PC-3 (cell line): ENCODE results near the gene NAP1L4. TPM values are rescaled to one million over a fixed set of nuclear protein-coding genes. Genes with fewer than 3 reads are reported as not detected.

Experiments used
- ATAC-seq: fragments of 200-7000 bp; cut with Tn5 transposase; 2 replicates; pipeline ENCODE4 v1.9.1; 2020; ENCODE audit warnings: mild to moderate bottlenecking, moderate library complexity
- BruUV-seq: library from RNA; stranded (reverse); fragments of 400-500 nt; replicated peaks from 2 replicates; lab custom pipeline; 2021; lab: Mats Ljungman, UMichigan
- CTCF ChIA-PET: fragments of 300-600 bp; sonication (Branson Sonifier 250); formaldehyde crosslinking; loops from one replicate; lab custom pipeline; 2022; ENCODE audit warnings: antibody characterized with exemption; lab: Charles Lee
- POLR2A ChIA-PET: fragments of 300-600 bp; sonication (Branson Sonifier 250); formaldehyde crosslinking; loops from one replicate; lab custom pipeline; 2022; ENCODE audit warnings: antibody characterized with exemption; ENCODE audit not compliant: unreplicated experiment; lab: Charles Lee
- DNase-seq: peaks from one replicate; pipeline ENCODE4 v3.0.0-alpha.2; 2015
- H2AFZ ChIP-seq: fragments of 300-600 bp; sonication (generic); 2 replicates; pipeline ENCODE4 v1.6.0; 2016; ENCODE audit warnings: antibody characterized with exemption, low read length
- H3F3A ChIP-seq: fragments of 300-600 bp; sonication (generic); one replicate; pipeline ENCODE4 v1.6.0; 2017; ENCODE audit warnings: antibody characterized with exemption, low read length, control low read depth, mild to moderate bottlenecking; ENCODE audit not compliant: unreplicated experiment
- H3K27ac ChIP-seq: fragments of 300-600 bp; sonication (generic); 2 replicates; pipeline ENCODE4 v1.5.1; 2016; ENCODE audit warnings: mild to moderate bottlenecking, low read length
- H3K27me3 ChIP-seq: fragments of 300-600 bp; sonication (generic); 2 replicates; pipeline ENCODE4 v1.6.1; 2016; ENCODE audit warnings: low read length, mixed read lengths
- H3K36me3 ChIP-seq: fragments of 300-600 bp; sonication (generic); 2 replicates; pipeline ENCODE4 v1.6.1; 2016; ENCODE audit warnings: low read depth, mixed run types, low read length, mixed read lengths
- H3K4me1 ChIP-seq: fragments of 300-600 bp; sonication (generic); 2 replicates; pipeline ENCODE4 v1.5.1; 2016; ENCODE audit warnings: low read length; ENCODE audit not compliant: insufficient read depth
- H3K4me2 ChIP-seq: fragments of 300-600 bp; sonication (generic); 2 replicates; pipeline ENCODE4 v1.6.0; 2016; ENCODE audit warnings: low read length
- H3K4me3 ChIP-seq: fragments of 300-600 bp; sonication (generic); 2 replicates; pipeline ENCODE4 v1.5.1; 2016; ENCODE audit warnings: mild to moderate bottlenecking, low read length, mixed read lengths
- H3K79me2 ChIP-seq: fragments of 300-600 bp; sonication (generic); 2 replicates; pipeline ENCODE4 v1.6.1; 2017; ENCODE audit warnings: low read length, mixed read lengths
- H3K9ac ChIP-seq: fragments of 300-600 bp; sonication (generic); 2 replicates; pipeline ENCODE4 v1.6.0; 2016; ENCODE audit warnings: mild to moderate bottlenecking, low read length
- H3K9me2 ChIP-seq: fragments of 300-600 bp; sonication (generic); replicated peaks from 2 replicates; pipeline ENCODE4 v1.6.1; 2016; ENCODE audit warnings: mixed run types, low read length, mixed read lengths
- H3K9me3 ChIP-seq: fragments of 300-600 bp; sonication (generic); 2 replicates; pipeline ENCODE4 v1.6.1; 2016; ENCODE audit warnings: low read length, mixed read lengths
- H4K20me1 ChIP-seq: fragments of 300-600 bp; sonication (generic); 2 replicates; pipeline ENCODE4 v1.6.1; 2016; ENCODE audit warnings: low read length, mixed read lengths
- EZH2 ChIP-seq: fragments of 300-600 bp; sonication (generic); IDR thresholded peaks from one replicate; pipeline ENCODE4 v1.6.1; 2017; ENCODE audit warnings: antibody characterized with exemption, mild to moderate bottlenecking, low read length; ENCODE audit not compliant: unreplicated experiment
- EZH2phosphoT487 ChIP-seq: fragments of 300-600 bp; sonication (generic); IDR thresholded peaks from 2 replicates; pipeline ENCODE4 v1.6.1; 2018; ENCODE audit warnings: mild to moderate bottlenecking, antibody characterized with exemption, low read length, borderline replicate concordance
- intact Hi-C: fragments of 100-400 bp; cut with micrococcal nuclease; formaldehyde crosslinking; loops from 2 replicates; pipeline ENCODE4 v1.9.0; 2023
- total RNA-seq: library from RNA; depleted of rRNA; stranded (reverse); fragments of >200 nt; gene quantifications from 2 replicates; pipeline ENCODE4 v1.2.3, GENCODE V29; 2014
- TF ChIP-seq, protein P1 (sequence below): fragments of 300-600 bp; sonication (generic); conservative IDR thresholded peaks from 2 replicates; pipeline ENCODE4 v1.5.1; 2017; ENCODE audit warnings: antibody characterized with exemption, low read depth, mild to moderate bottlenecking, low read length

The NAP1L4 gene
- total RNA-seq, 1 experiment from 2014 or later: 115 TPM

DNA sequence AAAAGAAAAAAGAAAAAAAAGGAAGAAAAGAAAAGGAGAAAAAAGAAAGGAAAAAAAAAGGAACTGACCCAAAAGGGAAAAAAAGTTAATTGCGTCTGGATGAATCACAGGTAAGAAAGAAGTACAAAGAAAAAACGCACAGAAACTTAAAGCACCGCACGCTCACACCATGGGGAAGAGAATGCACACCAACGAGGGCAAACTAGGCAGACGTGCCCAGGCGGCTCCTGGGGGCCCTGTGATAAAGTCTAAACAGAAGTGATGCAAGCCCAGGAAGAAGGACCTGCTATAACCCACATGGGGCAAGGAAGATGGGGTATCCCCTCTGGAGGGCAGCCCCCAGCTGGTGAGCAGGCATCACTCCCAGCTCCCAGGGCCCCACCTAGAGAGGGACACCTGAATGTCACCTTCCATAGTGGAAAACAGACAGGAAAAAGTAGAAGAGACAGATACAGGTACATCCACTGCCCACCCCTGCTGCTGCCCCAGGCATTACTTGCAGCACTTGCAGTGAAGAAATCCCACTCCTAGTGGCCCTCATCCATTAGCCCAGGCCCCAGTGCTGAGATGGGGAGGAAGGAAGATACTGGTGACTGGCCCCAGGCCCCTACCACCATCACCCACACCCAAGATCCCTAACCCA lies 28.9 kb downstream of the NAP1L4 start:
- Histone ChIP-seq H2AFZ (no peak overlapping the region), H3K4me2 (no peak overlapping the region), H3K79me2 (peaks cover 18% of the 10 kb centered on the region), H3K9ac (no peak overlapping the region), H4K20me1 (peaks cover 4% of the 10 kb centered on the region; the same call in 1 of the 2 replicates), H3F3A (no peaks in the 10 kb centered on the region), H3K9me2 (no peaks in the 10 kb centered on the region), H3K27me3 (no peaks in the 10 kb centered on the region), H3K36me3 (peaks cover 84% of the 10 kb centered on the region), H3K27ac (no peak overlapping the region), H3K4me1 (no peaks in the 10 kb centered on the region), H3K9me3 (no peaks in the 10 kb centered on the region), H3K4me3 (no peak overlapping the region)
- no peak for DNase-seq
- intact Hi-C loops: no loop called here
- POLR2A ChIA-PET: no interaction called here
- BruUV-seq: no TSS peak
- CTCF ChIA-PET: no interaction called here
- TF ChIP-seq, protein P1, sequence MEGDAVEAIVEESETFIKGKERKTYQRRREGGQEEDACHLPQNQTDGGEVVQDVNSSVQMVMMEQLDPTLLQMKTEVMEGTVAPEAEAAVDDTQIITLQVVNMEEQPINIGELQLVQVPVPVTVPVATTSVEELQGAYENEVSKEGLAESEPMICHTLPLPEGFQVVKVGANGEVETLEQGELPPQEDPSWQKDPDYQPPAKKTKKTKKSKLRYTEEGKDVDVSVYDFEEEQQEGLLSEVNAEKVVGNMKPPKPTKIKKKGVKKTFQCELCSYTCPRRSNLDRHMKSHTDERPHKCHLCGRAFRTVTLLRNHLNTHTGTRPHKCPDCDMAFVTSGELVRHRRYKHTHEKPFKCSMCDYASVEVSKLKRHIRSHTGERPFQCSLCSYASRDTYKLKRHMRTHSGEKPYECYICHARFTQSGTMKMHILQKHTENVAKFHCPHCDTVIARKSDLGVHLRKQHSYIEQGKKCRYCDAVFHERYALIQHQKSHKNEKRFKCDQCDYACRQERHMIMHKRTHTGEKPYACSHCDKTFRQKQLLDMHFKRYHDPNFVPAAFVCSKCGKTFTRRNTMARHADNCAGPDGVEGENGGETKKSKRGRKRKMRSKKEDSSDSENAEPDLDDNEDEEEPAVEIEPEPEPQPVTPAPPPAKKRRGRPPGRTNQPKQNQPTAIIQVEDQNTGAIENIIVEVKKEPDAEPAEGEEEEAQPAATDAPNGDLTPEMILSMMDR: no peak
- no peak for TF ChIP-seq EZH2
- no peak for TF ChIP-seq EZH2phosphoT487
- no peak for ATAC-seq

DNA sequence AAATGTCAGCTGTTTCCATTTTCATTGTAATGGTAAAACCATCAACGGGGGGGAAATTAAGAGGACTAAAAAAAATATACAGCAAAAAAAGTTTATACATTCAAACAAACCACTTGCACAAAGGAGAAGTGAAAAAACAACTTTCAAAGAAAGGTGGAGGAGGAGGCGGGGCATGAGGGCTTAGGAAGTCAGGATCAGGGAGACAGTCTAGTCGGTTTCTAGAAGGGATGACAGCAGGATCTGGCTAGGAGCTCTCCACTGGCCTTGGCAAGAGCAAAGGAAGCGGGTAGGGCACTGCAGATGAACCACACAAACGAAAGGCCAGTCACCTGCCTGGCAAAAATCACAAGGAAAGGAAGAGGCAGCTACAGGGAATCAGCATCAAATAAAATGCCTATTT lies 31.0 kb downstream of the NAP1L4 start:
- BruUV-seq: no TSS peak
- no peak overlapping the region for H3K4me2 ChIP-seq

More for the DNA sequence above, 31.0 kb downstream of the NAP1L4 start:
- intact Hi-C loops: no loop called here
- no peak for TF ChIP-seq EZH2phosphoT487
- TF ChIP-seq, protein P1: no peak
- TF ChIP-seq EZH2: no peak
- H3K9me3 ChIP-seq: no peaks in the 10 kb centered on the region
- DNase-seq (no peak), ATAC-seq (no peak)
- H2AFZ ChIP-seq: no peak overlapping the region
- no peak overlapping the region for H3K4me3 ChIP-seq
- ChIA-PET CTCF (no interaction called here), POLR2A (no interaction called here)
- H3K27ac ChIP-seq: no peak overlapping the region
- no peaks in the 10 kb centered on the region for H4K20me1 ChIP-seq
- no peak overlapping the region for H3K9ac ChIP-seq
- H3K9me2 ChIP-seq: no peaks in the 10 kb centered on the region
- H3K36me3 ChIP-seq: peaks cover 85% of the 10 kb centered on the region
- peaks cover 1% of the 10 kb centered on the region; the same call in 1 of the 2 replicates for H3K79me2 ChIP-seq
- no peaks in the 10 kb centered on the region for H3K4me1 ChIP-seq
- H3K27me3 ChIP-seq: no peaks in the 10 kb centered on the region
- H3F3A ChIP-seq: no peaks in the 10 kb centered on the region
